Inflammatory macrophage (primary cell): ENCODE measurements around the gene DNAH17.

ENCODE experiments used
- DNase-seq, 2 donors: peaks; one replicate each; pipeline ENCODE4 v3.0.0-alpha.2; 2020 to 2022

Gene DNAH17

GRCh38 chr17:78601577-78602190 lies 24.5 kb upstream of the DNAH17 start:
- no peak for DNase-seq

- no peak for DNase-seq
Measured at GRCh38 chr17:78600181-78600721, 23.1 kb upstream of the DNAH17 start.

- no peak for DNase-seq
Measured at GRCh38 chr17:78599419-78599818, 22.2 kb upstream of the DNAH17 start.

DNA sequence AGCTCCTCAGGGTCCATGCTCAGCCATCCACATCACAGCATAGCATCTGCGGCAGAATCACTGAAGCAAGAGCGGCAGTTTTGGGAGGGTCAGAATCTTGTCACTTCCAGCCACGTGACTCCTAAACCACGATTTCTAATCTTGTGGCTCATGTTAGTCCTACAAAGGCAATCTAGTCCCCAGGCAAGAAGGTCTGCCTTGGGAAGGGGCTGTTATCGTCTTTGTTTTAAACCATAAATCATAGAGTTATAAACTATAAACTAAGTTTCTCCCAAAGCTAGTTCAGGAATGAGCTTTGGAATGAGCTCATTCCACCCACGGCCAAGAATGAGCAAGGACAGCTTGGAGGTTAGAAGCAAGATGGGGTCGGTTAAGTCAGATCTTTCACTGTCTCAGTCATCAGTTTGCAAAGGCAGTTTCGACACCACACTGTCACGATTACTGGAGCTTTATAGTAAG lies 20.8 kb upstream of the DNAH17 start:
- DNase-seq: peak; percentile 36 to 50

DNA sequence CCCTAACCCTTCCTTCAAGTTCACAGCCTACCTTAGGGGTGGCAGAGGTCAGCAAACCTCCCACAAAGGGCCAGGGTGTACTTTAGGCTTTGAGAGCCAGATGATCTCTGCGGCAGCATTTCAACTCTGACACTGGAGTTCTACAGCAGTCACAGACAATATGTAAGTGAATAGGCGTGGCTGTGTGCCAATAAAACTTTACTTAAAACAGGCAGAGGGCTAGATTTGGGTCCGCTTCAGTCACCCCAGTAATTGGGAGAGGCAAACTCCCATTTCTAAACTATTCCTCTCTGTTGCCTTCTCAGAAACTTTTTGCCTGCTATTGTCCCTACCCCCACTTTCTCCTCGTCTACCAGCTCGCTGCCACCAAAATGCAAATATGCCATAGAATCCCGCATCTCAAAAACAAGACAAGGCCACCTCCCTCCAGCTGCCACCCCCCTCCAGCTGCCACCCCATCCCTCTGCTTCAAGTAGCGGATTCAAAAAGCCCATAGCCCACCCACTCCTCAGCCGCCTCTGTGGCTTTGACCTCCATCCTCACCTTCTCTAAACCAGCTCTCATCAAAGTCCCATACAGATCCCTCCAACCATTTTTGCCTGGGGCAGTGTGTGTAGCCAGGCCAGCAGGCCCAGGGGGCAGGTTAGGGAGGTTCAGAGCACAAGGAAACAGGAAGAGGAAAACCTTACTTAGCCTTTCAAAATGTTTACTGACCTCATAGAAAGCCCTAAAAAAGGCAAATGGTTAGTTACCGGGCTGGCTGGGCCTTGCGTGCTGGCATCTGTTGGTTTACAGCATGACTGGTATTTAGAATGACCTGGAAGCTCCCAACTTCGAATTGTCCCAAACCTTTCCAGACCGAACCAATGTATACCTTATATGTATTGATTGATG lies 19.9 kb upstream of the DNAH17 start:
- DNase-seq: peak in 1 of 2 donors; percentile 19

DNA sequence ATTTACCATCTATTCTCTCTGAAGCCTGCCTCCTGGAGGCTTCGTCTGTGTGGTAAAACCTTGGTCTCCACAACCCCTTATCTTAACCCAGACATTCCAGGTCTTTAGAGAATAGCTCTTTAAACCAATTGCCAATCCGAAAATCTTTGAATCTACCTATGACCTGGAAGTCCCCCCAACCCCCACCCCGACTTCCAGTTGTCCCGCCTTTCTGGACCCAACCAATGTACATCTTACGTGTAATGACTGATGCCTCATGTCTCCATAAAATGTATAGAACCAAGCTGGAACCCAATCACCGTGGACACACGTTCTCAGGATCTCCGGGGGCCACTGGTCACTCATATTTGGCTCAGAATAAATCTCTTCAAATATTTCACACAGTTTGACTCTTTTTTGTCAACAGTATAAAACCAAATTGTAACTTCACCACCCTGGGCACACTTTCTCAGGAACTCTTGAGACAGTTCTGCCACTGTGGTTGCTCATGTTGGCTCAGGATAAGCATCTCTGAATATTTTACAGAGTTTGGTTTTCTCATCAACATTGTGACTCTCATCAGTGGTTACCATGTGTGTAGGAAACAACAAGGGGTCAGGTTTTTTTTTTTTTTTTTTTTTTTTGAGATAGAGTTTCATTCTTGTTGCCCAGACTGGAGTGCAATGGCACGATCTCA lies 18.1 kb upstream of the DNAH17 start:
- no peak for DNase-seq

DNA sequence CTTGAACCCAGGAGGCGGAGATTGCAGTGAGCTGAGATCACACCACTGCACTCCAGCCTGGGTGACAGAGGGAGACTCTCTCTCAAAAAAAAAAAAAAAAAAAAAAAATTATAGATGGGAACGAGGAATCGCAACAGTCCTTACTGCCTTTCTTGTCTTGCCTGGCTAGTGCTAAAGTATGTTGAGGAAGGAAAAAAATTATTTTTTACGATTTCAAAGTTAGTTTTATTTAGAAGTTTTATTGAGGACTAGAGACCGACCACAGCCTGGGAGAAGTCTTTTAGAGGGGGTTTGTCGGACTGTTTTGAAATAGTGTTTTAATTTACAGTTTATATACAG lies 15.8 kb upstream of the DNAH17 start:
- no peak for DNase-seq

- no peak for DNase-seq
Measured at GRCh38 chr17:78591263-78591671, 14.1 kb upstream of the DNAH17 start.

DNA sequence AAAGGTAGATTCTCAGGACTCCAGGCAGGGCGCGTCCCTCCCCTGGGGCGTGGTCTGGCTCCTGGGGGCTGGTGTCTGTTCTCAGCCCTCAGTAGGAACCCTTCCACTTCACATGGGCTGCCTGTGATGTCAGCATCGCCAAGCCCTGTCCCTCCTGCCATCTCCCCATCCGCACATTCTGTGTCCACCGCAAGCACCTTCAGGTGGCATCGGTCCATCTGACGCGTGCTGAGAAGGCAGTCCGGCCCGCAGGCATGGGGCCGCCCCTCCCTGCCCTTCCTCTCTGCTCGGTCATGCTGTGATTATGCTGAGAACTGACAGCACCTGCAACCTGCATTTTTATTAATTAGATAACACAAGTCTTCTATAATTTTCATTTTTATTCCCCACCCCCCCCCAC lies 12.7 kb upstream of the DNAH17 start:
- no peak for DNase-seq

DNA sequence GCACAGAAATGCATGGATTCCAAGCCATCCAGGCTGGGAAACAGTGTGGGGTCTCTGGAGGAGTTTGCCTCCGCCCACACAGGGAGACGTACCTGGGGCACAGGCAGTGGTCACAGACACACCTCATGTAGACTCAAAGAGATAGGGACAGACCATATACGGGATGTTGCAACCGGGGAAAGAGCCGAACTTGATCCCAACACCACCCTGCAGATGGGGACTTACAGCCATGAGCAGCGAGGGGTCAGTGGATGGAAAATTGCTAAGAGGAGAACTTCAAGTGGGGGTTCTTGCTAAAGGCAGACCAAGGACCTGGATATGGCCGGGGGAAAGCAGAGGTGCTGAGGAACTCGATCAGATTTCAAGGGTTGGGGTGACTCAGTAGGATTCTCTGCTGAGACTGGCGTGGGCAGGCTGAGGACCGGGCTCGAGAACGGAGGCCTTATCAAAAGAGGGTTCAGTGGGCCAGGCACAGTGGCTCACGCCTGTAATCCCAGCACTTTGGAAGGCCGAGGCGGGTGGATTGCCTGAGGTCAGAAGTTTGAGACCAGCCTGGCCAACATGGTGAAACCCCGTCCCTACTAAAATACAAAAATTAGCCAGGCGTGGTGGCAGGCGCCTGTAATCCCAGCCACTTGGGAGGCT lies 12.0 kb upstream of the DNAH17 start:
- DNase-seq: no peak

DNA sequence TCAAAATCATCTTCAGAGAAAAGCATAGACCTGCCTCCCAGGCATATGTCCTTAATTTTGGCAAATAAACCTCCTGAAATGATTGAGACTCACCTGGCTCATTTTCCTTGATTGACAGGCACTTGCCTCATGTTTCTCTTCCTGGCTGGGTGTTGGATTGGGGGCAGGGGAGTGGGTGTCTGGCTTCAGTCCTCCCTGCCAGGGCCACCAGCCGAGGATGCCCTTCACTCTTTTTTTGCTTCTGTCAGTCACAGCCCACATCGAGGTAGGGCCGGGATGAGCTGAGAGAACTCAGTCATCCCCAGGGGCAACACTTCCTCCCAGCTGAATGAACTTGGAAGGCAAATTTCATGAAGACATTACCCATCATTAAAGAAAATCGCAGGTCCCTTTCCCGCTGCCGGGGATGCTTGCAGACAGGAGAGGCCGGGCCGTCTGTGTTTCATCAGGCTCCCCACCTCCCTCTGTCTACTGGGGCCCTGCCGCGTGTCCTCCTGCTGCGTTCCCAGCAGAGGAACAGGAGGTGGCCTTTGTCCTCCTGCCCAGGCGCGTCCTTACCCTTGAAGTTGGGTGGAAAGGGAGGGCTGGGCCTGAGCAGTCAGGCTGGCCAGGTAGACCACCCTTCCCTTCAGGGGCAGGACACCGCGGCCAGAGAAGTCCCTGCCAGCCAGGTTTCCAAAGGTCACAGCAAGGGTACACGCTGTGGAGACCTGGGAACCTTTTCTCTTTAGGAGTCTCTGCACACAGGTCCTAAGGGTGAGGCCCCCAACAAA lies 11.2 kb upstream of the DNAH17 start:
- DNase-seq: no peak

DNA sequence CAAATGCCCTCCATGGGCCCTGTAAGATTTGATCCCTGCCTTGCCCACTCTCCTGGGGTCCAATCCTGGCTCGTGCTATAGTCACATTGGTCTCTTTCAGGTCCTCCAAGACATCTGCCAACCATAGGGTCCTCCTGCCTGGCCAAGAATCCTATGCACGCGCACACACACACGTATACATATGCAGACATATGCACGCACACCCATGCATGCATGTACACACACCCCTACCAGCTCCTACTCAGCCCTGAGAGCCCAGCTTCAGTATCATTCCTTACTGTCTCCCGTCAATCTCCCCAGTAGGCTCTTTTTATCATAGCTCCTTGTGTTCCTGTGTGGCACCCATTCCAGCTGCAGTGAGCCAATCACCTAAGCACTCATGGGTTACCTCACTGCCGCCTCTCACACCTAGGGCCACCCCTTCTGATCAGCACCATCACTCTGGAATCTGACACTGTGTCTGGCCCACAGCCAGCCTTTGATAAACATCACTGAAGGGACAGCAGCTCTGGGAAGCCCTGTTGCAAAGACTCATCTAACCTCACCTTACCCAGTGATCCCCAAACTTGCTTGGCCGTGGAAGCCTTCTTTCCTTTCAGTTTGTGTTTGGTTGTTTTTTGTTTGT lies 7.9 kb upstream of the DNAH17 start:
- no peak for DNase-seq

- peak; percentile 13 to 15 for DNase-seq
Measured at GRCh38 chr17:78583091-78583490, 5.9 kb upstream of the DNAH17 start.

GRCh38 chr17:78581304-78581703 lies 4.1 kb upstream of the DNAH17 start:
- DNase-seq: no peak

GRCh38 chr17:78580277-78580804 lies 3.1 kb upstream of the DNAH17 start:
- DNase-seq: no peak

- DNase-seq: no peak
Measured at GRCh38 chr17:78576389-78577112, 645 bp downstream of the DNAH17 start.

DNA sequence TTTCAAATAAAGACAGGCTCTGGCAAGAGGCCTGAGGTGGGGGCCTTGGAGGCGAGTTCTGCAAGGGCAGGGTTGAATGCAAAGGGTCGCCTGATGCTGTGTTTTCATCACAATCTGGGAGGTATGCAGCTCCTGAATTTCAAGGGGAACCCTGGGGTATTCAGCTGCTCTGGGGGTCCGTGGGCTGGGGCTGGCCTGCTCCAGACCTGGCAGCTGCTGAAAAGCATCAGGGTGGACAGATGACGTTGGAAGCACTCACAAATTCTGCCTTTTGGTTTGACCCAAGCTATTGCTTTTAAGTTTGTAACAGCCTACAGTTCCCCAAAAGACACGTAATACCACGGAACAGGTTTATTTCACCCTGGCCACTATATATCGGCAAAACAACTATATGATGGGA lies 1.3 kb downstream of the DNAH17 start:
- DNase-seq: no peak

GRCh38 chr17:78575340-78575739 lies 1.9 kb downstream of the DNAH17 start:
- no peak for DNase-seq

- no peak for DNase-seq
Measured at GRCh38 chr17:78573955-78574354, 3.2 kb downstream of the DNAH17 start.
